Fibroblast of the conjunctiva (primary cell): ENCODE results near the gene SLX9.
A peak's percentile ranks its signal among the peaks of the same experiment; 100 is the strongest.

ENCODE experiments used
- DNase-seq: peaks from one replicate; pipeline ENCODE4 v3.0.0-alpha.2; 2010; ENCODE audit warnings: low read depth

SLX9 gene, protein sequence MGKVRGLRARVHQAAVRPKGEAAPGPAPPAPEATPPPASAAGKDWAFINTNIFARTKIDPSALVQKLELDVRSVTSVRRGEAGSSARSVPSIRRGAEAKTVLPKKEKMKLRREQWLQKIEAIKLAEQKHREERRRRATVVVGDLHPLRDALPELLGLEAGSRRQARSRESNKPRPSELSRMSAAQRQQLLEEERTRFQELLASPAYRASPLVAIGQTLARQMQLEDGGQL

DNA sequence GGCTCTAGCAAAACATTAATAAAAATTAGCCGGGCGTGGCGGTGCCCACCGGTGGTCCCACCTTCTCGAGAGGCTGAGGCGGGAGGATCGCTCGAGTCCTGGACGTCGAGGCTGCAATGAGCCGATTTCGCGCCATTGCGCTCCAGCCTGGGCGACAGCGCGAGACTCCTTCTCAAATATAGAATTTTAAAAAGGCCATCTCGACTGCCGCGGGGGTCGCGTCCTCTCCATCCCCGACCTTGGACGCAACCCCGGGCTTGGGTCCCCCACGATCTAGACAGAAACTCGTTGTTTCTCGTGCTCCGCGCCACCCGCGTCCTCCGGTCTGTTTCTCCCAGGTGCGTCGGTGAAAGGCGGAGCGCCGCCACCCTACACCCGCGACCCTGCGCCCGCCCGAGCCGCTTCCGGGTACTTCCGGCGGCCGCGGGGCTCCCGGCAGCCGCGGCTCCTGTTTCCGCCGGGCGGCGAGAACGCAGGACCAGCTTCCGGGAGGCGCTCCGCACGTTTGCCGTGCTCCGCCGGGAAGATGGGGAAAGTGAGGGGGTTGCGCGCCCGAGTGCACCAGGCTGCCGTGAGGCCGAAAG, at the start of gene SLX9:
TSS of gene SLX9 (plus strand) at position 498 of the 584 bp plus-strand sequence. CDS start at position 527, 29 bp downstream.
- DNase-seq, result peak; percentile 23

DNA sequence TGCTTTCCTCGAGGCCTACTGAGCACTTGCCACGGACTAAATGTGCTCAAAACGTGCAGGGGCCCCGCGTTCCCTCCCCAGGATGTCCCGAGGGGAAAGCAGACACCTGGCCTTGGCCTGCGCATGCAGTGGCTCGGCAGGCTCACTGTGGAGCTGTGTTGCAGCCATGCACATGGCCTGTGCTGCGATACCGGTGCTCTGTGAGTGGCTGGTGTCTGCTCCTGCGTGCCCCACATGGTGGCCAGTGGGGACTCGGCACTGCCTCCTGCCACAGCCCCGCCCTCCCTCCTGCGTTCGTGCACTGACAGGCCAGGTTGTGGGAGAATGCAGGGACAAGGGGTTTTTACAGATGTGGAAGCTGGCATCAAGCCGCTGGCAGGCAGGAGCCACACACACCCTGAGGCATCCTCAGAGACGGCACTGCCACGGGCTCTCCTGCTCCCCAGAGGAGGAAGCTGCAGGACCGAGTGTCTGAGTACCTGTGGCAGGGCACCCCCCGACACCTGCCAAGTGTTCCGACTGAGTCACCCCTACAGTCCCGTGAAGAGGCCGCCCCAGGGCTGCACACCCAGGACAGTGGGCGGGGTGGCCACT, 49.4 kb upstream of the SLX9 start:
- DNase-seq, result no peak

DNA sequence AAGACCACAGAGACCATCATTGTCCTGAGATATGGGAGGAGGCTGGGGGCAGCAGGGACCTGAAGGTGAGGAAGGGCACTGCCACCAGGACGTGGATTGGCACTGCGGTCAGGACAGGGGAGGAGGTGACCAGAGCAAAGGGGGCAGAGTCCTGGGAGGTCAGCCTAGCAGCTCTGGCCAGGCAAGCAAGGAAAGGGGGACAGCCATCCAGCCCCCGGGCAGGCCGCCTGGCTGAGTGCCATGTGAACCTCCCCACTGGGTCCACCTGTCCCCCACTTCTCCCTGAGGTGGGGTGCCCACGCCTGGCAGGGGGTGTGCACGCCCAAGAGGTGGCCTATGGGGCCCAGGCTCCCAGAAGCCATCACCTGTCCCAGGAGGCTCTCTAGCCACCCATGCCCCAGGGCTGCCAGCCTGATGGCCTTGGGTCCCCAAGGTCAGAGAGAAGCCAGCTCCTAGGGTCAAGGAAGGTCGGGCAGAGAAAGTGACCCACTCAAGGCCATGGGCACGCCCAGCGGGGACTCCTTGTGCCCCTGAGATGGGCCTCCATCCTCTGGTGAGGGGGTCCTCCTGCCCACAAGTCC, 48.8 kb upstream of the SLX9 start:
- DNase-seq, result no peak

DNA sequence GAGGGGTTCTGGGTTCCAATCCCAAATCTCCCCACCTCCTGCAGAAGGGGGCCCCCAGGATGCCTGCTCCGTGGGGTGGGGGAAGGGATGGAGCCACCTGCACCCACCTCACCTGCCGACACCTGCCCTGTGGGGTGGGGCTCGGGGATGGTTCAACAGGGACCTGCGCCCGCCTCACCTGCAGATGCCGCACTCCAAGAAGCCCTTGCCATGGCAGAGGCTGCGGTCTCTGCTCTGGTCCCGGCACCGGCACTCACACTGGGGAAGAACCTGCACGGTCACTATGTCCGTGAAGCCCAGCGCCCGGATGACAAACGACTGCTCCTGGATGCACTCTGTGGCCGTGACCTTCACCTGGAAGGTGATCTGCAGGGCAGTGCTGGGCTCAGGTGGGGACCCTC, 48.2 kb upstream of the SLX9 start:
- no peak for DNase-seq

DNA sequence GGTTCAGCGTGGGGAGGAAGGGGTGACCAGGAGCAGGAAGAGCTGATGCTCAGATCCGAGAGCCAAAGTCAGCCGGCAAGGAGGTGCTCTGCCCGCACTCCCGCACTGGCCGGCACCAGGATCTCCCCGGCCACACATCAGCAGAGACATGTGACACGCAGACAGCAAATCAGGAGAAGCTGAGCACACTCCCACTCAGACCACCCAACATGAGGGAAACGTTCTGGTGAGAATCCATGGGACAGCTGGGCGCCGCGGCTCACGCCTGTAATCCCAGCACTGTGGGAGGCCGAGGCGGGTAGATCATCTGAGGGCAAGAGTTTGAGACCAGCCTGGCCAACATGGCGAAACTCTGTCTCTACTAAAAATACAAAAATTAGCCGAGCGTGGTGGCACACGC, 47.7 kb upstream of the SLX9 start:
- DNase-seq, result no peak

DNA sequence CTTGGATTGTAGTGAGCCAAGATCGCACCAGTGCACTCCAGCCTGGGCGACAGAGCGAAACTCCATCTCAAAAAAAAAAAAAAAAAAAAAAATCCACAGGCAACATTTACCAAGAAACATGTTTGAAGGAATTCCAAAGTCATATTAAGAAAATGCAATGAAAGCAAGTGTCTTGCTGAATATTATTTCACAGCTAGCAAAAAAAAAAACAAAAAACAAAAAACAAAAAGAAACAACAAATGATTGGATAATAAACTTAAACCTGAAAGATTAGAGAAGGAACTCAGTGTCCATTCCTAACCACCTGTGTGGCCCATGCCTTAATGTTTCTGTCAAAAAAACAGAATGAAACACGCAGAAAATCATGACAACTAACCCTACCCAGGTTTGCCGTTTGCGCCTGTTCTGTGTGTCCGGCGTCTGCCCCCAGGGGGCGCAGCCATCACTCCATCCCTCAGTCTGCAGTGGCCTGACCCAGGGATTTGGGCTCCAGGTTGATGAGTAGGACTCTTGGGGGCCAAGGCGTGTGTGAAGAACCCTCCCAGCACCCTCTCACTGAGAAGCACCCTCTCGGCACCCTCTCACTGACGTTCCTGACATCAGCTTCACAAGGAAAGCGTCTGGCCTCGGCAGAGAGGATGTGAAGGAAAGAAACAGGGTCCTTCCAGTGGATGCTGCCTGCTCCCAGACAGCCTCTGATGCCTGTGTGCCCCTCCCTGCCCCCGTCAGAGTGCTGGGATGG, 47.1 kb upstream of the SLX9 start:
- DNase-seq, result no peak

DNA sequence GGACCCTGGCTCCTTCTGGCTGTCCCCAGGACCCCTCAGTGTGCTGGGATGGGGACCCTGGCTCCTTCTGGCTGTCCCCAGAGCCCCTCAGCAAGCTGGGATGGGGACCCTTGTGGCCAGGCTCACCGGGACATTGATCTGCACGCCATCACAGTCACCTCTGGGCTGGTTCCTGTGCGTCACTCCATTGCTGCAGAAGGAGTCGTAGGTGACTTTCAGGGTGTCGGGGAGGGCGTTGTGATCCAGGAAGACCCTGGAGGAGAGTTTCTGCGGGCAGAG, 46.6 kb upstream of the SLX9 start:
- DNase-seq, result no peak

DNA sequence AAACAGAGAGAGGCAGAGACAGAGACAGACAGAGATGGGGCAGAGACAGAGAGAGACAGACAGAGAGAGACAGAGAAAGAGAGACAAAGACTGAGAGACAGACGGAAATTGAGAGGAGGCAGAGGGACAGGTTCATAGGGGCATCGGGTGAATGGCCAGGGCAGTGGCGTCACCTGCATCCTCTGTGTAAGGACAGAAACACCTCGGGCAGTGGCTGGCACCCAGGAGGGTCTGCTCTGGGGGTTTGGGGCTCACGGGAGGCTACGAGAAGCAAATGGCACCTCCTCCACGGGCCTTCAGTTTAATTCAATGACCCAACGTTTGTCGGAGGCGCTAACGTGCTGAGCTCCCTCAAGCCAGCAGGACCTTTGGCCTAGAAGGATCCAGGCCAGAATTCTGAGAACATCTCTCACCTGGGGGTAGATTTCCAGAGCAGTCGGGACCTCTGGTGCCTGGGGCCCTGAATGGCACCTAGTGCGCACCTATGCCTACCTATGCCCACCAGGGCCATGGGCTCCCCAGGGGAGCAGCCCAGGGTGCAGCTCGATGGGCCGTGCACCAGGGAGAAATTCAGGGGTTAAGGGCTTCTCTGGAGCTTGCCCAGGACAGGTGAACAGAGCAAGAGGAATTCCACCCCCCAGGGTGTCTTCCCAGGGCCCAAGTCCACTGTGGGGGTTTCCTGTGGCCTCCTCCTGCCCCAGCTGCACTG, 45.7 kb upstream of the SLX9 start:
- no peak for DNase-seq

DNA sequence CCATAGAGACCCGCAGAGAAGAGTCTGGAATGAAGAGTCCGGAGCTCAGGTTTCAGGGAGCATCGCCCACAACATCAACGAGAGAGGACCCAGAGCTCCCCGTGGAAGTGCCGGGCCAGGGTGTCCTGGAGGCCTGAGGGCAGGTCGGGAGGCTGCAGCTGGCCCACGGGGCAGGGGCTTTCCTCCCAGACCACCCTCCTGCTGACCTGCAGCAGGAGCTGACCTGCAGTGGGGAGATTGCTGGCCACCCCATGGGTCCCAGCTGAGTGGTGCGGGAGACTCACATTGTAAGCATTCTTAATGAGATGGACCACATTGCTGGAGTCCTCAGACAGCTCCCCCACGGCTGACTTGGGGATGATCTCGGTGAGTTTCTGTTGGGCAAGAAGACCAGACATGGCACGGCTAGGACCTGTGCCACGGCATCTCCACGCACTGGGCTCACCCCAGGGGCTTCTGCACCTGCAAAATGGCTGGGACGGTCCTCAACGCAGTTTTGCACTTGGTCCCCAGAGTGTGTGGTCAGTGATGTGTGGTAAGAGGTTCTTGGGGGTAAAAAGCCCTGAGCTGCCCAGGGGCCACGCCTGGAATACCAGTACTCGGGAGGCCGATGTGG, 45.0 kb upstream of the SLX9 start:
- no peak for DNase-seq

DNA sequence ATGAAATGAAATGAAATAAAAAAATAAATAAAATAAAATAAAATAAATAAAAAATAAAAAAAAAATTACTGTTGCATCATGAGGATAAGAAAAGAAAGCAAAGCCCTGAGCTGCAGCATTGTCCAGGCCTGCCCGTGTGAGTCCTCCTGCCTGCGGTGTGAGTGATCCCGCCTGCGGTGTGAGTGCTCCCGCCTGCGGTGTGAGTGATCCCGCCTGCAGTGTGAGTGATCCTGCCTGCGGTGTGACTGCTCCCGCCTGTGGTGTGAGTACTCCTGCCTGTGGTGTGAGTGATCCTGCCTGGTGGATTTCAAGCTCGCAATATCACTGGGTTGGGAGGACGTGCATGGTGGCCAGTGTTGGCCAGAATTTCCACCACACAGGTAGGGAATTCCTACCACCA, 44.0 kb upstream of the SLX9 start:
- no peak for DNase-seq

DNA sequence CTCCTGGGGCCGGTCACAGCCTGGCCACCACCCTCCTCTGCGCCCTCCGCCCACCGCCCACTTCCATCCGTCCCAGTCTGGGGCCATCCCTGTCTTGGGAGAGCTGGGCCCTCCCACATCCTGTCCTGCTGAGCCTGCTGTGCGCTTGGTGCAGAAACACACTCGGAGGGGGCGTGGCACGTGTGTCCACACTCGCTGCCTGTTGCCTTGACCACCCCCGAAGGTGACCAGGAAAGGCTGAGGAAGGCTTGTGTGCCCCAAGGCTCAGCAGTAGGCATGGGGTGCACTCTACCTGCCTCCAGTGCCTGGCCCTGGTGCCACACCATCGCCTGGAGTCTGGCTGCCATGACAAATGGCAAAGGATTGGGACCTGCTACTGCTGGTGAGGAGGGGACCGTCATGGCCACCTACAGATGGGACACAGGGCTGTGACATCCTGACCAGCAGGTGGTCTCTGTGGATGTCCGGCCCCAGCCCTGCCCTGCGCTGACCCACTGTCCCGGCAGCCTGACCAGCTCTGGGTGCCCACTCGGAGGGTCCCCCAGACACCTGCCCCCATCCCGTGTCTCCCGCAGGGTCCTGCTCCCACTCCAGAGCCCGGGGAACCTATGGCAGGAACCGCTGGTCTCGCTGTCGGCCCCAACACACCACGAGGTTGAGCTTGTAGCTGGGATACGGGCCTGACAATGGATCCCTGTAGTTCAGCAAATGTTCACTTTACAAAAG, 43.1 kb upstream of the SLX9 start:
- no peak for DNase-seq

DNA sequence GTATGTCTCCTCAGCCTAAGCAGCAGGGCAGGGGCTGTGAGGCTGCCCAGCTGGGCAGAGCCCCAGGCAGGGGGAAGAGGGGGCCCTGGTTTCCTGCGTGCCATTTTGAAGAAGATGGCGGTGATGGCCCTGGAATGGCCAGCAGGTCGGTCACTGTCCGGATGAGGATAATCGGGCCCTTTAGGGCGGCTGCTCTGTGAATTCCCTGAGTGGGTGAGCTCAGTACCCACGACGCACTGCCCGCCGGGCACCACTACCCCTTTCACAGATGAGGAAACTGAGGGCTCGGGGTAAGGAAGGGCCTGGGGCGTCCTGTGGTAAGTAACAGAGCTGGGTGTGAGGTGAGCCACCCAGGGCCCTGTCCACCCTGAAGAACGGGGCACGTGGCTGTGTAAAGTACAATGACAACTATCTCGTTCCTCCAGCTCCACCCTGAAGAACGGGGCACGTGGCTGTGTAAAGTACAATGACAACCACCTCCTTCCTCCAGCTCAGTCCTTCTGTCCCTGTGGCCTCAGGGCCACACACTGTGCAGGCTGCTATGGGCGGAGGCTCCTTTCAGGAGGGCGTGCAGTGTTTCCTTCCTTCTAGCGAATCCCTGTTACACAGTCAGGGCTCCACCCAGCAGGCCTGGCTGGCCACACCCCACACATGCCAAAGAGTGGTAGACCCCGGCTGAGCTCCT, 42.4 kb upstream of the SLX9 start:
- no peak for DNase-seq

DNA sequence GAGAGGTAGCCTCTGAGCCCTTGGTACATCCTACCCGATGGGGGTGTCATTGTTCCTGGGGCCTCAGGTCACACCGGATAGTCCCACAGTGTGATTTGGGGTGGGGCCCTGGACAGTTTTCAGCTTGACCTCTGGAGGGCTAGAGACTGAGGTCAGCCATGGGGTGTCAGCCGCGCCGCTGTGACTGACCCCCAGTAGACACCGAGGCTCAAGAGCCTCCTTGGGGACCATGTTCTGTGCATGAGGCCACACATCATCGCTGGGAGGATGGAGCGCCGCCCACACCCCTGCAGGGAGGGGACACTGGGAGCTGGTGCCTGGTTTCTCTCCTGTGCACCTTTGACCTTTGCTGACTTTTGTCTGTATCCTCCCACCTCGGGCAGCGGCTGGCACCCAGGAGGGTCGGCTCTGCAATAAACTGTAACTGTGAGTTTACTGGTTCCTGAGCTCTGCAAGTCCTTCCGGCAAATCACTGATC, 41.8 kb upstream of the SLX9 start:
- no peak for DNase-seq

DNA sequence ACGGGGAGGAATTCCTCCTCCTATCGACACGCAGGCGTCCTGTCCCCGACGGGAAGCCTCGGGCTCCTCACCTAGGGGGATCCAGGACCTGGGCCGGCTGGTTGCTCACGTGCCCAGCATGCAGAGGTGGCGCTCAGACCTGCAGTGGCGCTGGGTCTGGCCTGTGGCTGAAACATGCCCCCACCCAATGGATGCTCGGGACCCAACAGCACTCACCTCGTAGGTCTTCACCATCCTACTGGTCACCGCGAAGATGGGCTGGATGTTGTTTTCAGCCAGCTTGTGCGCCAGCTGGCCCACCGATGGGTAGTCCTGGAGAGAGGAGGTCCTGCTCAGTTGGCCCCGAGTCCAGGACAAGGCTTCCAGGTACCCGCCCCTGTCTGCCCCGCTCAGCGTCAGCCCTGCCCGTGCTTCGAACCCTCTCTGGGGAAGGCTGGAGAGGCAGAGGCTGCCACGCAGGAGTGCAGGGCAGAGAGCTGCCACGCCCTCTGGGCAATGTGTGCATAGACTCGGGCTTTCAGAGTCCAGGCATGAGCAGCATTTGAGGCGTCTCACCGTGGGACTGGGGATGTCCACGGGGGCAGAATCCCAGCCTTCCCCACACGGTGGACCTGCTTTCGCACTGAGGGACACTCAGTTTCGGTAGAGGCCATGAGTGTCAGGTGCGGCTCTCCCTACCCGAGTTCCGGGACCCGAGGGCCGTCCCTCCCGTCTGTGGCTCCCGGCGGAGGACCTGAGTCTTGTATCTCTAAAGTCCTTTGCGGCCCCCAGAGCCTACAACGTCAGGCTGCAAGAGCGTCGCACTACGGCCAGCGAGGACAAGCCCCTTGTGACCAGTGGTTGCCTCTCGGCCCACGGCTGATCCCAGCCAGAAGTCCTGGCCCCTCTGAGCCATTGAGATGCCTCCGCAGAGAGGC, 40.7 kb upstream of the SLX9 start:
- DNase-seq, result no peak

DNA sequence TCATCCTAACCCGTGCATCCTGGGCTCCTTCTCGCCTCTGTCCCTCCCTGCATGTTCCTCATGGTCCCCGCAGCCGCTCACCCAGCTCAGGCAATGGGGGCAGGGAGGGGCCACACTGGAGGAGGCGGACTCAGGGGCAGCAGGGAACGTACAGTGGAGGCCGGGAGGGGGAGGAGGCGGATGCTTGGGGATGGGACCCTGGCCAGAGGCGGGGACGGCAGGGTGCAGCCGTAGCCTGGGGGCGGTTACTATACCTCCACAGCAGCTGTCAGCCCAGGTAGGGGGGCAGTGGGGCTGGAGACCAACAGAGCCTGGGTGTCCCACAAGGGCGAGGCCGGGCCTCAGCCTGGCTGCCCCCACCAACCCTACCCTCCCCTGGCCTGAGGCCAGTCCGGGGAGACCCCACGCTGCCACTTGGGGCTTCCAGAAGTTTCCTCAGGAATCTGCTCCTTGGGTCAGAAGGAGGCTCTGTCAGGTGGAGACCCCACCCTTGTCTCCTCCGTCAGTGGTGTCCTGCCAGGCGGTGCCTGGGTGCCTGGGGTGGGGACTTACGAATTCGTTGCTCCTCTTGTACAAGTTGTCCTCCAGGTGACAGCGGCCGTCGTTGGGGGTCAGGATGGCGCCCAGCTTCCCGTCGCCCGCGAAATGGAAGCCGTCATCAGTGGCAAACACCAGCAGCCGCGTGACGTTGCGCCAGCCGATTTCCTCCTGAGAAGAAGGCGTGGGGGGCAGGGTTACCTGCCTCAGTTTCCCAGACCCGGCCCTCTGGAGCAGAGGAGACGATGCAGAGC, 39.9 kb upstream of the SLX9 start:
- no peak for DNase-seq

DNA sequence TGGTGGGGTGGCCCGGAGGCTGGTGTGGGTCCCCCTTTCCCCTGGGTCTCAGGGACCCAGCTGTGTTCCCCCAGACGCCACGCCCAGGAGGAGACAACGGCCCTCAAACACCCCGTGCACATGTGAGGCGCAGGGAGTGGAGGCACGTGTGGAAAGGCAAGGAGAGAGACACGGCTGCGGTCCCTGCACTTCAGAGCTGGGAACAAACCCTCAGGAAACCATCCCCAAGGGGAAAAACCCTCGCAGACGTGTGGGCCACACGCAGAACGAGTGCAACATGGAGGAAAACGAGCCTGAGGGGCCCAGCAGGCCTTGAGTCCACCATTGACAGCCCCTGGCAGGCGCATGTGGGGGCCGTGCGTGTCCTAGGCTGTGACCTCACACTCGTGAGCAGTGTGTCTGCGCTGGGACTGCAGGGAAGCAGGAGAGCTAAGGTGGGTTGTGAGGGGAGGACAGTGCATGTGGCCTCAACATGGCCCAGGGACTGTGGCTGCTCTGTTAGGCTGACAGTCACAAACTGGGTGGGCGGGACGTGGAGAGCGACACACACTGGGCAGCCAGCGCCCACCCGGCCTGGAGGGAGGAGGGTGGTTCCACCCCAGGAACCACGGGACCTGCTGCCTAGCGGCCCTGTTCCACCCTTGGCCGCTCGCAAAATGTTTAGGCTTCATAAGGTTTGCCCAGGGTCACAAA, 39.1 kb upstream of the SLX9 start:
- DNase-seq, result no peak

DNA sequence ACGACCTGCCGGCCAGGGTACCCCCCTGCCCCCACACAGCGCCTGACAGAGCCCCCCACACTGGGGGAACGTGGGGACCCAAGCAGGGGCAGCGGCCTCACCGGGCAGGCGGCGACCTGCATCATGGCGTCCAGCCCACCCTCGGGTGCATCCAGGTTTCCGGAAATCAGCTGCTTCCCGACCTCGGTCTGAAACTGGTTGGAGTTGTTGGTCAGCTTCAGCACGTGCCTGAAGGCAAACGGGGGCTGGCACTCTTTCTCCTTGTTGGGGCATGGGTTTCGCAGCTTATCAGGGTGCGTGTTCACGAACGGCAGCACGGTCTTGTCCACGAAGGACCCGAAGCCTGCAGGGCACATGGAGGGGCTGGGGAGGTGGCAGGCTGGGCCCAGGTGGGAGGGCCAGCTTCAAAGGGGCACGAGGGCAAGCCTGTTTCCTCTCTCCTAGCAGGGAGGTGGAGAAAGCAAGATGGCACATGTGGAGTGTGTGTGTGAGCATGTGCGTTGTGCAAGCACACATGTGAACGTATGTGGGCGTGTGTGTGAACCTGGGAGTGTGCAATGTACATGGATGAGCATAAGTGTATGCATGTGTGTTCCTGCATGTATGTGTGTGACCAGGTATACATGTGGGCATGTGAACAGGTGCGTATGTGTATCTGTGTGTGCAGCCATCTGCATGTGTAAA, 38.3 kb upstream of the SLX9 start:
- DNase-seq, result no peak
